ENCODE results near the gene COP1. TPM values are rescaled to one million over a fixed set of nuclear protein-coding genes. Genes with fewer than 3 reads are reported as not detected.

Gene COP1
- total RNA-seq, 1 experiment from 2014 or later, result 71.0 TPM

GRCh38 chr1:176051402-176051801 is 155.7 kb downstream of the COP1 start:
- Histone ChIP-seq H2AFZ (ENCODE audit: low read length) (no peak overlapping the region), H3K9me3 (ENCODE audit: low read length) (no peaks in the 10 kb centered on the region), H3K9ac (ENCODE audit: low read length) (no peak overlapping the region), H3K27ac (ENCODE audit: low read length) (no peak overlapping the region), H3K4me1 (ENCODE audit: low read length) (no peaks in the 10 kb centered on the region), H3K9me2 (replicated peaks; ENCODE audit: insufficient read depth, low read length) (no peaks in the 10 kb centered on the region), H4K20me1 (ENCODE audit: insufficient read depth, low read depth, low read length) (no peaks in the 10 kb centered on the region), H3K36me3 (ENCODE audit: insufficient read depth, low read length) (no peaks in the 10 kb centered on the region), H3K79me2 (ENCODE audit: low read length) (peaks cover 59% of the 10 kb centered on the region), H3K27me3 (ENCODE audit: low read length) (no peaks in the 10 kb centered on the region), H3K4me2 (ENCODE audit: low read depth, low read length, poor library complexity, severe bottlenecking) (no peak overlapping the region), H3K4me3 (ENCODE audit: low read length) (no peak overlapping the region)
- no peak for DNase-seq

GRCh38 chr1:176049582-176049981 is 157.5 kb downstream of the COP1 start:
- H3K27ac ChIP-seq (ENCODE audit: low read length), result no peak overlapping the region
- no peaks in the 10 kb centered on the region for H4K20me1 ChIP-seq (ENCODE audit: insufficient read depth, low read depth, low read length)
- no peak overlapping the region for H3K4me2 ChIP-seq (ENCODE audit: low read depth, low read length, poor library complexity, severe bottlenecking)
- no peak overlapping the region for H3K9ac ChIP-seq (ENCODE audit: low read length)
- H3K79me2 ChIP-seq (ENCODE audit: low read length), result peaks cover 58% of the 10 kb centered on the region
- H3K4me1 ChIP-seq (ENCODE audit: low read length), result no peaks in the 10 kb centered on the region
- no peak overlapping the region for H2AFZ ChIP-seq (ENCODE audit: low read length)
- H3K4me3 ChIP-seq (ENCODE audit: low read length), result no peak overlapping the region
- no peaks in the 10 kb centered on the region for H3K36me3 ChIP-seq (ENCODE audit: insufficient read depth, low read length)
- H3K9me2 ChIP-seq (replicated peaks; ENCODE audit: insufficient read depth, low read length), result no peaks in the 10 kb centered on the region
- DNase-seq, result no peak
- H3K27me3 ChIP-seq (ENCODE audit: low read length), result no peaks in the 10 kb centered on the region
- H3K9me3 ChIP-seq (ENCODE audit: low read length), result no peaks in the 10 kb centered on the region

- Histone ChIP-seq H3K4me3 (ENCODE audit: low read length) (no peak overlapping the region), H3K9me2 (replicated peaks; ENCODE audit: insufficient read depth, low read length) (no peaks in the 10 kb centered on the region), H3K27me3 (ENCODE audit: low read length) (no peaks in the 10 kb centered on the region), H3K9me3 (ENCODE audit: low read length) (no peaks in the 10 kb centered on the region), H3K9ac (ENCODE audit: low read length) (no peak overlapping the region), H4K20me1 (ENCODE audit: insufficient read depth, low read depth, low read length) (no peaks in the 10 kb centered on the region), H3K36me3 (ENCODE audit: insufficient read depth, low read length) (0 out of 2 replicates have a peak, but pooled peaks cover 3% of the 10 kb centered on the region), H3K79me2 (ENCODE audit: low read length) (peaks cover 43% of the 10 kb centered on the region), H3K4me2 (ENCODE audit: low read depth, low read length, poor library complexity, severe bottlenecking) (no peak overlapping the region), H3K4me1 (ENCODE audit: low read length) (no peaks in the 10 kb centered on the region), H3K27ac (ENCODE audit: low read length) (no peak overlapping the region), H2AFZ (ENCODE audit: low read length) (no peak overlapping the region)
- no peak for DNase-seq
Measured at GRCh38 chr1:176046926-176047325, 160.2 kb downstream of the COP1 start.

- no peak for DNase-seq
- H3K9ac ChIP-seq (ENCODE audit: low read length), result no peak overlapping the region
- no peaks in the 10 kb centered on the region for H3K4me1 ChIP-seq (ENCODE audit: low read length)
- no peaks in the 10 kb centered on the region for H3K27me3 ChIP-seq (ENCODE audit: low read length)
- peaks cover 31% of the 10 kb centered on the region for H3K79me2 ChIP-seq (ENCODE audit: low read length)
- H3K4me2 ChIP-seq (ENCODE audit: low read depth, low read length, poor library complexity, severe bottlenecking), result no peak overlapping the region
- H3K9me2 ChIP-seq (replicated peaks; ENCODE audit: insufficient read depth, low read length), result no peaks in the 10 kb centered on the region
- H2AFZ ChIP-seq (ENCODE audit: low read length), result no peak overlapping the region
- no peak overlapping the region for H3K27ac ChIP-seq (ENCODE audit: low read length)
- H4K20me1 ChIP-seq (ENCODE audit: insufficient read depth, low read depth, low read length), result no peaks in the 10 kb centered on the region
- H3K9me3 ChIP-seq (ENCODE audit: low read length), result no peaks in the 10 kb centered on the region
- no peak overlapping the region for H3K4me3 ChIP-seq (ENCODE audit: low read length)
- H3K36me3 ChIP-seq (ENCODE audit: insufficient read depth, low read length), result peaks cover 3% of the 10 kb centered on the region; the same call in 1 of the 2 replicates
Measured at GRCh38 chr1:176043537-176043936, 163.5 kb downstream of the COP1 start.

- Histone ChIP-seq H3K27me3 (ENCODE audit: low read length) (no peaks in the 10 kb centered on the region), H3K9me2 (replicated peaks; ENCODE audit: insufficient read depth, low read length) (no peaks in the 10 kb centered on the region), H3K4me1 (ENCODE audit: low read length) (no peaks in the 10 kb centered on the region), H3K4me2 (ENCODE audit: low read depth, low read length, poor library complexity, severe bottlenecking) (no peak overlapping the region), H3K27ac (ENCODE audit: low read length) (no peak overlapping the region), H4K20me1 (ENCODE audit: insufficient read depth, low read depth, low read length) (no peaks in the 10 kb centered on the region), H2AFZ (ENCODE audit: low read length) (no peak overlapping the region), H3K9me3 (ENCODE audit: low read length) (no peaks in the 10 kb centered on the region), H3K36me3 (ENCODE audit: insufficient read depth, low read length) (peaks cover 12% of the 10 kb centered on the region), H3K4me3 (ENCODE audit: low read length) (no peak overlapping the region), H3K79me2 (ENCODE audit: low read length) (peaks cover 49% of the 10 kb centered on the region), H3K9ac (ENCODE audit: low read length) (no peak overlapping the region)
- DNase-seq, result no peak
Measured at GRCh38 chr1:176033881-176034280, 173.2 kb downstream of the COP1 start.

- Histone ChIP-seq H3K36me3 (ENCODE audit: insufficient read depth, low read length) (peaks cover 12% of the 10 kb centered on the region), H3K4me3 (ENCODE audit: low read length) (no peak overlapping the region), H4K20me1 (ENCODE audit: insufficient read depth, low read depth, low read length) (no peaks in the 10 kb centered on the region), H3K9ac (ENCODE audit: low read length) (no peak overlapping the region), H3K4me1 (ENCODE audit: low read length) (no peaks in the 10 kb centered on the region), H2AFZ (ENCODE audit: low read length) (no peak overlapping the region), H3K9me3 (ENCODE audit: low read length) (no peaks in the 10 kb centered on the region), H3K4me2 (ENCODE audit: low read depth, low read length, poor library complexity, severe bottlenecking) (no peak overlapping the region), H3K9me2 (replicated peaks; ENCODE audit: insufficient read depth, low read length) (no peaks in the 10 kb centered on the region), H3K27ac (ENCODE audit: low read length) (no peak overlapping the region), H3K27me3 (ENCODE audit: low read length) (no peaks in the 10 kb centered on the region), H3K79me2 (ENCODE audit: low read length) (peaks cover 46% of the 10 kb centered on the region)
- no peak for DNase-seq
Measured at GRCh38 chr1:176033474-176033873, 173.6 kb downstream of the COP1 start.

- Histone ChIP-seq H4K20me1 (ENCODE audit: insufficient read depth, low read depth, low read length) (no peaks in the 10 kb centered on the region), H3K9me3 (ENCODE audit: low read length) (no peaks in the 10 kb centered on the region), H3K79me2 (ENCODE audit: low read length) (peaks cover 46% of the 10 kb centered on the region), H3K27me3 (ENCODE audit: low read length) (no peaks in the 10 kb centered on the region), H2AFZ (ENCODE audit: low read length) (no peak overlapping the region), H3K36me3 (ENCODE audit: insufficient read depth, low read length) (peaks cover 5% of the 10 kb centered on the region; the same call in 1 of the 2 replicates), H3K9ac (ENCODE audit: low read length) (no peak overlapping the region), H3K4me2 (ENCODE audit: low read depth, low read length, poor library complexity, severe bottlenecking) (no peak overlapping the region), H3K9me2 (replicated peaks; ENCODE audit: insufficient read depth, low read length) (no peaks in the 10 kb centered on the region), H3K4me3 (ENCODE audit: low read length) (no peak overlapping the region), H3K4me1 (ENCODE audit: low read length) (no peaks in the 10 kb centered on the region), H3K27ac (ENCODE audit: low read length) (no peak overlapping the region)
- DNase-seq, result no peak
Measured at GRCh38 chr1:176032040-176032645, 174.9 kb downstream of the COP1 start.

GRCh38 chr1:176029609-176030008 is 177.5 kb downstream of the COP1 start:
- no peak overlapping the region for H2AFZ ChIP-seq (ENCODE audit: low read length)
- no peak for DNase-seq
- no peak overlapping the region for H3K27ac ChIP-seq (ENCODE audit: low read length)
- H3K9me3 ChIP-seq (ENCODE audit: low read length), result no peaks in the 10 kb centered on the region
- H3K9ac ChIP-seq (ENCODE audit: low read length), result no peak overlapping the region
- no peaks in the 10 kb centered on the region for H3K9me2 ChIP-seq (replicated peaks; ENCODE audit: insufficient read depth, low read length)
- H3K4me2 ChIP-seq (ENCODE audit: low read depth, low read length, poor library complexity, severe bottlenecking), result no peak overlapping the region
- H3K4me1 ChIP-seq (ENCODE audit: low read length), result no peaks in the 10 kb centered on the region
- H3K4me3 ChIP-seq (ENCODE audit: low read length), result no peak overlapping the region
- no peaks in the 10 kb centered on the region for H3K27me3 ChIP-seq (ENCODE audit: low read length)
- peaks cover 10% of the 10 kb centered on the region; the same call in 1 of the 2 replicates for H3K36me3 ChIP-seq (ENCODE audit: insufficient read depth, low read length)
- peaks cover 43% of the 10 kb centered on the region for H3K79me2 ChIP-seq (ENCODE audit: low read length)
- no peaks in the 10 kb centered on the region for H4K20me1 ChIP-seq (ENCODE audit: insufficient read depth, low read depth, low read length)

Measured in Karpas-422 (cell line).